Renal cortical epithelial cell (primary cell): ENCODE measurements around the gene FGR. TPM values are rescaled to one million over a fixed set of nuclear protein-coding genes. Genes with fewer than 3 reads are reported as not detected.

Source experiments
- DNase-seq: peaks from one replicate; pipeline ENCODE4 v3.0.0-alpha.2; 2011; ENCODE audit warnings: low read depth
- total RNA-seq: library from RNA; depleted of rRNA; stranded (reverse); fragments of >200 nt; gene quantifications from 2 replicates; pipeline ENCODE4 v1.2.3, GENCODE V29; 2014

The FGR gene
- total RNA-seq, 1 donor from 2014 or later = 0.10 TPM

GRCh38 chr1:27589441-27589840 lies 45.5 kb downstream of the FGR start:
- no peak for DNase-seq

GRCh38 chr1:27588256-27589232 lies 46.4 kb downstream of the FGR start:
- DNase-seq = no peak

DNA sequence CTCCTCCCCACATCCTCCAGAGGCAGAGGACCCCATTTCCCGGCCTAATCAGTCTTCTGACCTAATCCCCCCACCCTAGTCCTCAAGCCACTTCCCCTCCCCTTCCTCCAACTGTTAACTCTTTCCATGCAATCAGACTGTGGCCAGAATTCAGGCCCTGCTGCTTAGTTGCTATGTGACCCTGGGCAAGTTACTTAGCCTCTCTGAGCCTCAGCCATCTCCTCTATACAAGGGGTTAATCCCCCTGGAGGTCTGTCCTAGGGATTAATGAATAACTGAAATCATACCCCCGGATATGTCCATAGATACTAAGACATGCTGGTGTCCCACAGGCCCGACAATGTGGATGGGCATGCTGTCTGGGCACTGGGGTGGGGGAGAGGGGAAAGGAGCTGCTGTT lies 49.3 kb downstream of the FGR start:
- DNase-seq = no peak

DNA sequence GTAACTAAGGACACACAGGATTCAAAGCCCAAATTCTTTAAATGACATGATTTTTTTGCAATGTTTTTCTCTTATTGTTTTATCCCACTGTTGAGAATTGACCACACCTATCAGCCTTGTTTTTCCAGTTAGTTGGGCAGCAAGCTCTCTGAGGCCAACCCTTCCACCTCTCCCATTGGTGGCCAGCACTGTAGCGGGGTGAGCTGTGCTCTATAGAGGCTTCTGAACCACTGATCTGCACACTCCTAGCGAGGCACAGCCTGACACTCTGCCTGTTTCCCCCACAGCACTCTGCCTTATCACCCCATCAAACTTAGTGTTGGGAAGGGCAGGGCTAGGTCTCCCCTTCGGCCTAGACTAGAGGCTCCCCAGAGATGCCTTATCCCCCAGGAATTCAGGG lies 50.5 kb downstream of the FGR start:
- no peak for DNase-seq

GRCh38 chr1:27583479-27583878 lies 51.5 kb downstream of the FGR start:
- DNase-seq = no peak

DNA sequence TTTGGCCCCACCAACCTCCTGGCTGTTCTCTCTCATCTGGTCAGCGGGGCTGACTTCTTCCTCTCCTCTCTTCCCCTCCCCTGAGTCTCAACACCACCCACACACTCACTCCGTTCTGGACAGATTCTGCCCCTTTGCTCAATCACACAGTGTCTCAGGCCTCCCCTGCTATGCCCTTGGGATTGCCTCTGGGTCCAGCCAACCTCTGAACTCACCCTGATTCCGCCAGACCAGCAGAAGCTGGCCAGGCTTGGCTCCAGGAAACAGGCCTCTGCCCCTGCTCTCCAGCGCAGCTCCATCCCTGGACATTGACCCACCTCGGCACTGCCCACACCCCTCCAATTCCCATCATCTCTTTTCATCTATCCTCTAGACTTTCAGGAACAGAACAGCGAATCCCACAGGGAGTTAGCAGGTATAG lies 53.2 kb downstream of the FGR start:
- DNase-seq = no peak

DNA sequence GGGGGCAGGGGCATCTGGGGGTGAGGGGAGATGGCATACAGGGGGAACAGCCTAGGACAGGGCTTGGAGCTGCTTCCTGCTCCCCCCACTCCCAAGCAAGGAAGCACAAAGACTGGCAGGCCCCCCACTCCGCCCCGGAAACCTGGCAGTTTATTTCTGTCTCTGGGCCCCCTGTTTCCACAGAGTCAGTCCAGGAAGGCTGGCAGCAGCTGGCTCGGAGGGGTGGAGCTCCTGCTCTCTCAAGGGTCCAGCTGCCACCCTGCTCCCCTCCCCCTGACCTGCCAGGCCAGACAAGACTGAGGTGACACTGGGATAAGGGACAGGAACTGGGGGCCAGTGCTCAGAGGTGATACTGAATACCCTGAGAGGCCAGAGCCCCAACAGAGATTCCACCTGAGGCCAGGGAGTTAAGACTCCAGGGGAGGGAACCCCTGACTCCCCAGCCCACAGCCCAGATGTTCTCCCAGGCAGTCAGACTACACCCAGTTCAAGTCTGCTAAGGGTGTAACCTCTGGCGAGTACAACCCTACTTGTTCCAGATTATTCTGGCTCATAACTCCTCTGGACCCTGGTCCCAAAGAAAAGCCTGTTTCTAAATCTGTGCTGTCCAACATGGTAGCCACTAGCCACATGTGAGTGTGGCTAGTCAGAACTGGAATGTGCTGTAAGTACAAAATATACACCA lies 57.3 kb downstream of the FGR start:
- no peak for DNase-seq

- no peak for DNase-seq
These were observed 58.2 kb downstream of the FGR start for GRCh38 chr1:27576806-27577227.

GRCh38 chr1:27575840-27576331 lies 59.1 kb downstream of the FGR start:
- DNase-seq = no peak

GRCh38 chr1:27574871-27575831 lies 59.8 kb downstream of the FGR start:
- DNase-seq = no peak

- no peak for DNase-seq
These were observed 60.8 kb downstream of the FGR start for GRCh38 chr1:27574001-27574781.

GRCh38 chr1:27572679-27573426 lies 62.1 kb downstream of the FGR start:
- no peak for DNase-seq

DNA sequence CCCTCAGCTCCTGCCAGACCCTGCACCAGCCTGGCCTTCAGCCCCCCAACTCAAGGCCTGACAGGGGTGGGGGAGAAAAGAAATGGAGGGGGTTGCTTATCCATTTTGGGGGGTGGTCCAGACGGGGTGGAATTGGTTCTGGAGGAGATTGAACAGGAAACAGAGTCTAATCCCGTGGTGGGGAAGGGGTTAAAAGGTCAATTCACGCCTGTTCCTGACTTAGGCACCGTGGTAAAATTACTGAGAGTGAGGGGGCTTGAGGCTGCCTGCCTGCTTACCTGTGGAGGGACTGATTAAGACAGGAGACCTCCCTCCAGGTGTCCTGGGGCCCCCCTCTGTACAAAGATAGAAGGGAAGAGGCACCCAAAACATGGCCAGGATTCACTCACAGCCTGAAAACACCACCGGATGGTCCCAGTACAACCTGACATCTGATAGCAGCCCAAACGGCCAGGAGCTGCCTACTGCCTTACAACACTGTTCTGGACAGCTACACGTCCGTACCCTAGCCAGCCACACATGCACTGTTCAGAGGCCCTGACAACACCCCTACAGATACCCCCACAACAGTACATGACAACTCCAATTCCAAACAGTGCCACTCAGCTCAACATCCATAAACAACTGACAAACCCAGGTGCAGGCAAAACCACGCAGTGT lies 62.8 kb downstream of the FGR start:
- no peak for DNase-seq

DNA sequence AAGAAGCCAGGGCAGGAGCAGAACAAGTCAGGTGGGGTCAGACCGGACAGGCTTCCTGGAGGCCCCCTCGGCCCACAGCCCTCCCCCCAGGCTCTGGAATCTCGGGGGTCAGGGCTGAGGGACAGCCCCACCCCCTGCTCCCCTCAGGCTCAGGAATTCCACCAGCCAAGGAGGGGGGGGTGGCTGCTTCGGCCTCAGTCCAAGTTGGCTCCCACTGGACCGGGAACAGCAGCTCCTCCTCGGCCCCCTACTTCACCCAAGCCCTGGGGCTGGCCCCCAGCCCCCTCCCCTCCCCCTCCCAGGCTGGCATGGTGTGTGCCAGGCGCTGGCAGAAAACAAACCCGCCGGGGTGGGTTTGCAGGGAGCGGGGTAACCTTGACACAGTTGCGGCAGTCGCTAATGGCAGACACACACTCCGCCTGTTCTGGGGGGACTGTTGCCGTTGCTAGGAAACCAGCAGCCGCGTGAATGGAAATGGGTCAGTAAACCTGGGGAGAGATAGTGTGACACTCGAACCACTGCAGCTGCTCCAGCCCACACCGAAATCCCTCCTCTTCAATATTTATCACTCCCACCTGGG lies 63.5 kb downstream of the FGR start:
- no peak for DNase-seq

DNA sequence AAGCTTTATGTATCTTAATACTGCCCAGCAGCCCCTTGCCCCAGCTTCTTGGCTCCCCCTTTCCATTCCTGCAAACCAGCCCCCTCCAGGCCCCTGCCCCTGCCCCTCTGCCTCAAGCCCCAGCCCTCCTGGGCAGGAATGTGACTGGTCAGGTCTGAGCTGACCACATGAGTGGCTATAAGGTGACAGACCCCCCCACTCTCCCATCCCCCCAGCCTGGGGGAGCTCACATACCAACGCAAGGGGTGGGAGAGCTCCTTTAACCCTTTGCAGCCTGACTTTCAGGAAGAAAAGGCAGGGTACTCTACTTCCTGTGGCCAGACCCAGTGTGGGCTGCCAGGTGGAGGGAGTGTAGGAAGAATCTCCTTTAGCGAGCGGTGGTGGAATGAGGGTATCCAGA lies 64.2 kb downstream of the FGR start:
- no peak for DNase-seq

- DNase-seq = no peak
These were observed 64.6 kb downstream of the FGR start for GRCh38 chr1:27570356-27570755.

- no peak for DNase-seq
These were observed 65.3 kb downstream of the FGR start for GRCh38 chr1:27569506-27570291.

DNA sequence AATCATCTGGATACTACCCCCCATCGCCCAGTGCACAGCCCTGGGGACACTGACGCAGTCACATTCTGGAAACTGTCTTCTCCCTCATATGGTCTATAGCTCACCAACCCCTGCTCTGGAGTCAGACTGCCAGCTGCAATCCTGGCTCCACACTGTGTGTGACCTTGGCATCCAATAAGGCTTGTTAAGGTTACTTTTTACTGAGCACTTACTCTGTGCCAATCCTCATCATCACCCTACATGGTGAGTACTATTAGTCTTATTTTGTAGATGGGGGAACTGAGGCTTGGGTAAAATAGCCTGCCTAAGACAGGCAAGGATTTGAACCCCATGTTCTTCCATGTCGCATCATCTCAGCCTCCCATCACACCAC lies 65.9 kb downstream of the FGR start:
- no peak for DNase-seq
